A673 (cell line): ENCODE results near the gene PURB. TPM values are rescaled to one million over a fixed set of nuclear protein-coding genes. Genes with fewer than 3 reads are reported as not detected.

Experiments used
- BruUV-seq: library from RNA; stranded (reverse); fragments of 400-500 nt; replicated peaks from 2 replicates; lab custom pipeline; 2021; lab: Mats Ljungman, UMichigan
- CTCF ChIA-PET: fragments of 300-600 bp; sonication (Branson Sonifier 250); formaldehyde crosslinking; loops from one replicate; lab custom pipeline; 2022; ENCODE audit warnings: antibody characterized with exemption; lab: Charles Lee
- POLR2A ChIA-PET: fragments of 300-600 bp; sonication (Branson Sonifier 250); formaldehyde crosslinking; loops from one replicate; lab custom pipeline; 2022; ENCODE audit warnings: antibody characterized with exemption; ENCODE audit not compliant: low non-redundant PET; lab: Charles Lee
- DNase-seq: peaks from one replicate; pipeline ENCODE4 v3.0.0-alpha.2; 2015; ENCODE audit warnings: low spot score
- H3K27ac ChIP-seq: fragments of 200-600 bp; sonication (generic); 2 replicates; pipeline ENCODE4 v1.5.1; 2016; ENCODE audit warnings: mixed run types, low read depth, mild to moderate bottlenecking, mixed read lengths, antibody characterized with exemption, low read length; ENCODE audit not compliant: poor library complexity, severe bottlenecking
- H3K27me3 ChIP-seq: fragments of 200-600 bp; sonication (generic); replicated peaks from 2 replicates; pipeline ENCODE4 v1.6.1; 2017; ENCODE audit warnings: mixed run types, low read depth, mild to moderate bottlenecking, mixed read lengths, antibody characterized with exemption, low read length; ENCODE audit not compliant: insufficient read depth, poor library complexity
- H3K36me3 ChIP-seq: fragments of 200-600 bp; sonication (generic); 2 replicates; pipeline ENCODE4 v1.6.1; 2016; ENCODE audit warnings: mixed run types, mild to moderate bottlenecking, mixed read lengths, antibody characterized with exemption, low read length; ENCODE audit not compliant: insufficient read depth, poor library complexity, severe bottlenecking
- H3K4me1 ChIP-seq: fragments of 200-600 bp; sonication (generic); 2 replicates; pipeline ENCODE4 v1.6.1; 2017; ENCODE audit warnings: mixed run types, mild to moderate bottlenecking, mixed read lengths, antibody characterized with exemption, low read length; ENCODE audit not compliant: insufficient read depth, poor library complexity, severe bottlenecking
- H3K4me3 ChIP-seq: fragments of 200-600 bp; sonication (generic); 2 replicates; pipeline ENCODE4 v1.5.1; 2016; ENCODE audit warnings: low read depth, mixed run types, mild to moderate bottlenecking, mixed read lengths, low read length; ENCODE audit not compliant: poor library complexity, severe bottlenecking
- H3K9me3 ChIP-seq: fragments of 200-600 bp; sonication (generic); 2 replicates; pipeline ENCODE4 v1.6.1; 2016; ENCODE audit warnings: mixed run types, low read depth, mild to moderate bottlenecking, mixed read lengths, antibody characterized with exemption, low read length; ENCODE audit not compliant: poor library complexity, severe bottlenecking
- EZH2 ChIP-seq: fragments of 200-600 bp; sonication (generic); IDR thresholded peaks from 2 replicates; pipeline ENCODE4 v1.6.1; 2017; ENCODE audit warnings: borderline replicate concordance, low read depth, mild to moderate bottlenecking, mixed read lengths, antibody characterized with exemption, low read length; ENCODE audit not compliant: poor library complexity, severe bottlenecking
- intact Hi-C: fragments of 100-400 bp; cut with micrococcal nuclease; formaldehyde crosslinking; loops from one replicate; pipeline ENCODE4 v1.10.0; 2022; ENCODE audit not compliant: unreplicated experiment
- total RNA-seq: library from RNA; stranded (reverse); gene quantifications from 2 replicates; pipeline ENCODE4 v1.2.3, GENCODE V29; 2021
- TF ChIP-seq, protein P1 (sequence below): fragments of 300-800, 200-600 bp; sonication (generic); conservative IDR thresholded peaks from 2 replicates; pipeline ENCODE4 v1.5.1; 2017; ENCODE audit warnings: low read depth, mild to moderate bottlenecking, antibody characterized with exemption, low read length, moderate library complexity, mixed read lengths

The PURB gene
- total RNA-seq, 1 experiment from 2014 or later, result 27.4 TPM

- intact Hi-C loops, result loop anchor here (5.0 to 10.0 kb wide), 2 partner anchors 130 to 282 kb away; no protein-coding TSS in a partner anchor
- ChIA-PET POLR2A (no interaction called here), CTCF (no interaction called here)
- no peak overlapping the region for H3K4me3 ChIP-seq
- no peaks in the 10 kb centered on the region for H3K27me3 ChIP-seq
- TF ChIP-seq, protein P1, sequence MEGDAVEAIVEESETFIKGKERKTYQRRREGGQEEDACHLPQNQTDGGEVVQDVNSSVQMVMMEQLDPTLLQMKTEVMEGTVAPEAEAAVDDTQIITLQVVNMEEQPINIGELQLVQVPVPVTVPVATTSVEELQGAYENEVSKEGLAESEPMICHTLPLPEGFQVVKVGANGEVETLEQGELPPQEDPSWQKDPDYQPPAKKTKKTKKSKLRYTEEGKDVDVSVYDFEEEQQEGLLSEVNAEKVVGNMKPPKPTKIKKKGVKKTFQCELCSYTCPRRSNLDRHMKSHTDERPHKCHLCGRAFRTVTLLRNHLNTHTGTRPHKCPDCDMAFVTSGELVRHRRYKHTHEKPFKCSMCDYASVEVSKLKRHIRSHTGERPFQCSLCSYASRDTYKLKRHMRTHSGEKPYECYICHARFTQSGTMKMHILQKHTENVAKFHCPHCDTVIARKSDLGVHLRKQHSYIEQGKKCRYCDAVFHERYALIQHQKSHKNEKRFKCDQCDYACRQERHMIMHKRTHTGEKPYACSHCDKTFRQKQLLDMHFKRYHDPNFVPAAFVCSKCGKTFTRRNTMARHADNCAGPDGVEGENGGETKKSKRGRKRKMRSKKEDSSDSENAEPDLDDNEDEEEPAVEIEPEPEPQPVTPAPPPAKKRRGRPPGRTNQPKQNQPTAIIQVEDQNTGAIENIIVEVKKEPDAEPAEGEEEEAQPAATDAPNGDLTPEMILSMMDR, result no peak
- no peak for TF ChIP-seq EZH2
- H3K4me1 ChIP-seq, result no peaks in the 10 kb centered on the region
- DNase-seq, result no peak
- BruUV-seq, result no TSS peak
- H3K27ac ChIP-seq, result no peak overlapping the region
- H3K36me3 ChIP-seq, result no peaks in the 10 kb centered on the region
- no peaks in the 10 kb centered on the region for H3K9me3 ChIP-seq
Observed at GRCh38 chr7:44854644-44855364, 30.5 kb downstream of the PURB start.

- no peak for DNase-seq
- Histone ChIP-seq H3K36me3 (no peaks in the 10 kb centered on the region), H3K27ac (no peak overlapping the region), H3K9me3 (no peaks in the 10 kb centered on the region), H3K27me3 (no peaks in the 10 kb centered on the region), H3K4me3 (no peak overlapping the region), H3K4me1 (peaks cover 7% of the 10 kb centered on the region)
- BruUV-seq, result no TSS peak
- intact Hi-C loops, result loop anchor here (10.0 kb wide), 1 partner anchor 131 kb away; no protein-coding TSS in a partner anchor
- TF ChIP-seq, protein P1, result no peak
- no peak for TF ChIP-seq EZH2
- CTCF ChIA-PET, result no interaction called here
- POLR2A ChIA-PET, result no interaction called here
Observed at GRCh38 chr7:44853391-44853790, 31.9 kb downstream of the PURB start.

- no TSS peak for BruUV-seq
- Histone ChIP-seq H3K4me1 (peaks cover 7% of the 10 kb centered on the region), H3K27me3 (no peaks in the 10 kb centered on the region), H3K27ac (no peak overlapping the region), H3K36me3 (no peaks in the 10 kb centered on the region), H3K4me3 (no peak overlapping the region), H3K9me3 (no peaks in the 10 kb centered on the region)
- ChIA-PET CTCF (interaction anchor here (0.6 kb wide), 1 partner anchor 1537 kb away, joined by 3 read pairs; no protein-coding TSS in a partner anchor), POLR2A (no interaction called here)
- intact Hi-C loops, result loop anchor here (10.0 kb wide), 1 partner anchor 132 kb away; no protein-coding TSS in a partner anchor
- no peak for TF ChIP-seq EZH2
- TF ChIP-seq, protein P1, result no peak
- DNase-seq, result no peak
Observed at GRCh38 chr7:44852590-44852989, 32.7 kb downstream of the PURB start.
